Stimulated activated CD4-positive, alpha-beta T cell treated with anti-CD3 and anti-CD28 coated beads, Interleukin-2, amount 100 ng/mL, for 4 hours (primary cell): ENCODE results near the gene PTPRD.

Source experiments
- DNase-seq: peaks from one replicate; pipeline ENCODE4 v3.0.0-alpha.2; 2020; ENCODE audit warnings: low read depth

The PTPRD gene

GRCh38 chr9:8382266-8382665 is 2230.5 kb downstream of the PTPRD start:
- DNase-seq: no peak

- DNase-seq: no peak
Observed at GRCh38 chr9:8381601-8382000, 2231.2 kb downstream of the PTPRD start.

GRCh38 chr9:8374471-8374870 is 2238.3 kb downstream of the PTPRD start:
- no peak for DNase-seq

GRCh38 chr9:8371686-8372085 is 2241.1 kb downstream of the PTPRD start:
- DNase-seq: no peak

- DNase-seq: no peak
Observed at GRCh38 chr9:8366161-8366926, 2246.5 kb downstream of the PTPRD start.

GRCh38 chr9:8365466-8366160 is 2247.2 kb downstream of the PTPRD start:
- DNase-seq: no peak

- no peak for DNase-seq
Observed at GRCh38 chr9:8365029-8365428, 2247.8 kb downstream of the PTPRD start.

GRCh38 chr9:8364026-8364752 is 2248.6 kb downstream of the PTPRD start:
- no peak for DNase-seq

GRCh38 chr9:8362250-8362649 is 2250.6 kb downstream of the PTPRD start:
- no peak for DNase-seq

- DNase-seq: no peak
Observed at GRCh38 chr9:8361364-8361763, 2251.4 kb downstream of the PTPRD start.

GRCh38 chr9:8356406-8356805 is 2256.4 kb downstream of the PTPRD start:
- no peak for DNase-seq

- no peak for DNase-seq
Observed at GRCh38 chr9:8351436-8351835, 2261.4 kb downstream of the PTPRD start.

GRCh38 chr9:8349901-8350300 is 2262.9 kb downstream of the PTPRD start:
- no peak for DNase-seq

- no peak for DNase-seq
Observed at GRCh38 chr9:8349376-8349775, 2263.4 kb downstream of the PTPRD start.

- DNase-seq: no peak
Observed at GRCh38 chr9:8348756-8349155, 2264.0 kb downstream of the PTPRD start.

- DNase-seq: no peak
Observed at GRCh38 chr9:8346296-8346695, 2266.5 kb downstream of the PTPRD start.

GRCh38 chr9:8338767-8339510 is 2273.9 kb downstream of the PTPRD start:
- DNase-seq: no peak

GRCh38 chr9:8337834-8338766 is 2274.7 kb downstream of the PTPRD start:
- no peak for DNase-seq

- no peak for DNase-seq
Observed at GRCh38 chr9:8332871-8333270, 2279.9 kb downstream of the PTPRD start.

GRCh38 chr9:8332331-8332650 is 2280.5 kb downstream of the PTPRD start:
- no peak for DNase-seq
